Stomach (tissue), 9 donors: Measurements from ENCODE around the gene ZNF692. TPM values are rescaled to one million over a fixed set of nuclear protein-coding genes. Genes with fewer than 3 reads are reported as not detected.

ENCODE experiments used
- DNase-seq, 2 donors: peaks; one replicate each; pipeline versions ENCODE4 v3.0.0 to v3.0.0-alpha.2; 2013 to 2019
- H3K27ac ChIP-seq, 5 donors: fragments of 200-600 bp in 4 of 5; sonication (generic) in 4 of 5; one replicate each; pipeline ENCODE4 v1.5.1; 2013 to 2019; ENCODE audit warnings: mild to moderate bottlenecking in 1 of 5, moderate library complexity in 1 of 5
- H3K27me3 ChIP-seq, 3 donors: fragments of 200-600 bp; sonication (generic); one replicate each; pipeline ENCODE4 v1.5.1; 2017 to 2019; ENCODE audit warnings: mixed run types in 1 of 3
- H3K36me3 ChIP-seq, 4 donors: fragments of 200-600 bp; sonication (generic); 1 replicate in 3 of 4; 2 replicates in 1 of 4; pipeline ENCODE4 v1.5.1; 2016 to 2019
- H3K4me1 ChIP-seq, 4 donors: fragments of 200-600 bp; sonication (generic); one replicate each; pipeline ENCODE4 v1.5.1; 2016 to 2019
- H3K4me3 ChIP-seq, 4 donors: fragments of 200-600 bp; sonication (generic) in 3 of 4; one replicate each; pipeline ENCODE4 v1.5.1; 2016 to 2019; ENCODE audit warnings: mild to moderate bottlenecking in 1 of 4
- H3K9me3 ChIP-seq, 4 donors: fragments of 200-600 bp; sonication (generic); one replicate each; pipeline ENCODE4 v1.5.1; 2016 to 2019
- CTCF ChIP-seq, 7 experiments: fragments of 450-650 bp in 4 of 7; fragments of 200-600 bp in 3 of 7; sonication (generic) in 3 of 7; IDR thresholded peaks; one replicate each; pipeline ENCODE4 v1.5.1; 2016 to 2019; ENCODE audit warnings: antibody characterized with exemption in 7 of 7, control low read depth in 2 of 7, mild to moderate bottlenecking in 1 of 7
- EP300 ChIP-seq: sonication (generic); formaldehyde crosslinking; IDR thresholded peaks from one replicate; pipeline ENCODE4 v1.6.1; 2017; ENCODE audit warnings: antibody characterized with exemption
- POLR2A ChIP-seq, 4 donors: fragments of 450-650 bp; IDR thresholded peaks; one replicate each; pipeline ENCODE4 v1.6.1; 2016; ENCODE audit warnings: antibody characterized with exemption in 4 of 4, control low read depth in 2 of 4, mild to moderate bottlenecking in 1 of 4, moderate library complexity in 1 of 4
- POLR2AphosphoS5 ChIP-seq, 3 donors: sonication (generic); formaldehyde crosslinking; IDR thresholded peaks; one replicate each; pipeline ENCODE4 v1.6.1; 2016; ENCODE audit warnings: antibody characterized with exemption in 3 of 3
- WGBS, 5 donors: extraction: QIAGEN DNeasy Blood & Tissue Kit in 3 of 5; methylation state at CpG; one replicate each; pipeline versions ENCODE4 v1.1.5 to v1.1.7; 2013 to 2018; 5-methylcytosine and 5-hydroxymethylcytosine counted together
- intact Hi-C: fragments of 100-400 bp; cut with DNase I; formaldehyde crosslinking; loops from one replicate; pipeline ENCODE4 v1.15.1; 2023; ENCODE audit warnings: low total_unique reads
- polyA plus RNA-seq, 3 donors: library from polyadenylated mRNA; stranded (reverse); fragments of 200-250 nt; gene quantifications; one replicate each; pipeline ENCODE4 v1.2.3, GENCODE V29; 2013
- total RNA-seq, 5 donors: library from RNA; depleted of rRNA; stranded (reverse); fragments of >200 nt; gene quantifications; one replicate each; pipeline versions ENCODE4 v1.1.0 to v1.2.3, GENCODE V29; 2014 to 2016
- donor health status: healthy with polysubstance abuse.
- donor health status: Bipolar disorder and iron deficiency.
- donor health status: healthy.

The ZNF692 gene
- total and polyA plus RNA-seq, 8 donors, result 8.4 to 120 (median 76.4) TPM

GRCh38 chr1:248897412-248898337 is 38.8 kb upstream of the ZNF692 start:
- intact Hi-C loops, result no loop called here
- Histone ChIP-seq H3K27me3 (peaks cover 0 to 33% (median 0%) of the 10 kb centered on the region in 3 donors), H3K4me3 (peak overlapping the region in 2 of 4 donors; percentile 3 to 21), H3K4me1 (peaks cover 0 to 7% (median 3%) of the 10 kb centered on the region in 4 donors), H3K9me3 (no peaks in the 10 kb centered on the region), H3K27ac (no peak overlapping the region), H3K36me3 (no peaks in the 10 kb centered on the region)
- WGBS, 5 donors, result 48 to 78% (median 70%) methylated on average over 8 to 9 of the region's 9 CpGs
- TF ChIP-seq CTCF (IDR thresholded peaks at IDR 0.05), result no peak
- TF ChIP-seq POLR2A (IDR thresholded peaks at IDR 0.05), result no peak
- TF ChIP-seq POLR2AphosphoS5 (IDR thresholded peaks at IDR 0.05), result no peak
- no peak for TF ChIP-seq EP300
- DNase-seq, result no peak

GRCh38 chr1:248894837-248895236 is 36.0 kb upstream of the ZNF692 start:
- Histone ChIP-seq H3K4me3 (no peak overlapping the region), H3K27ac (no peak overlapping the region), H3K9me3 (no peaks in the 10 kb centered on the region), H3K36me3 (no peaks in the 10 kb centered on the region), H3K27me3 (peaks cover 0 to 34% (median 0%) of the 10 kb centered on the region in 3 donors), H3K4me1 (peaks cover 0 to 7% (median 3%) of the 10 kb centered on the region in 4 donors)
- DNase-seq, result no peak
- intact Hi-C loops, result no loop called here
- TF ChIP-seq EP300 (no peak), CTCF (IDR thresholded peaks at IDR 0.05) (no peak), POLR2AphosphoS5 (IDR thresholded peaks at IDR 0.05) (no peak), POLR2A (IDR thresholded peaks at IDR 0.05) (no peak)

- H3K27me3 ChIP-seq, result peaks cover 0 to 24% (median 0%) of the 10 kb centered on the region in 3 donors
- 69 to 95% (median 89%) methylated on average over 1 of the region's 1 CpG for WGBS, 5 donors
- no peak overlapping the region for H3K27ac ChIP-seq
- TF ChIP-seq POLR2A (IDR thresholded peaks at IDR 0.05) (no peak), EP300 (no peak), CTCF (IDR thresholded peaks at IDR 0.05) (no peak), POLR2AphosphoS5 (IDR thresholded peaks at IDR 0.05) (no peak)
- no peak overlapping the region for H3K4me3 ChIP-seq
- no peaks in the 10 kb centered on the region for H3K9me3 ChIP-seq
- intact Hi-C loops, result no loop called here
- DNase-seq, result no peak
- peaks cover 0 to 7% (median 3%) of the 10 kb centered on the region in 4 donors for H3K4me1 ChIP-seq
- no peaks in the 10 kb centered on the region for H3K36me3 ChIP-seq
Observed at GRCh38 chr1:248892590-248892989, 33.7 kb upstream of the ZNF692 start.

GRCh38 chr1:248891758-248892157 is 32.9 kb upstream of the ZNF692 start:
- Histone ChIP-seq H3K4me1 (peaks cover 0 to 4% (median 0%) of the 10 kb centered on the region in 4 donors), H3K9me3 (no peaks in the 10 kb centered on the region), H3K27me3 (peaks cover 0 to 18% (median 0%) of the 10 kb centered on the region in 3 donors), H3K27ac (no peak overlapping the region), H3K4me3 (no peak overlapping the region), H3K36me3 (no peaks in the 10 kb centered on the region)
- no peak for DNase-seq
- TF ChIP-seq CTCF (IDR thresholded peaks at IDR 0.05) (no peak), POLR2A (IDR thresholded peaks at IDR 0.05) (no peak), POLR2AphosphoS5 (IDR thresholded peaks at IDR 0.05) (no peak)
- WGBS, 5 donors, result 86 to 94% (median 92%) methylated on average over 2 of the region's 2 CpGs
- intact Hi-C loops, result no loop called here
